Hepatocyte (in vitro differentiated cells): ENCODE results near the gene NTF4.
"Not testable (repeated sequence)": the region's sequence is repeated elsewhere in the genome, so short reads cannot be mapped to it uniquely, and the experiment has no call there.

Experiments used
- CTCF ChIP-seq: fragments of 200-600 bp; sonication (generic); IDR thresholded peaks from 2 replicates; pipeline ENCODE4 v1.5.1; 2016; ENCODE audit warnings: antibody characterized with exemption, mild to moderate bottlenecking; ENCODE audit not compliant: poor library complexity
- EZH2 ChIP-seq: fragments of 200-600 bp; sonication (generic); IDR thresholded peaks from 2 replicates; pipeline ENCODE4 v1.6.1; 2016; ENCODE audit warnings: antibody characterized with exemption, mild to moderate bottlenecking, borderline replicate concordance

GRCh38 chr19:49031642-49032301 lies 32.8 kb downstream of the NTF4 start, which contains the start of gene CGB2:
- TF ChIP-seq EZH2, CTCF: not testable (repeated sequence)
